ENCODE measurements around the gene HNRNPLL. TPM values are rescaled to one million over a fixed set of nuclear protein-coding genes. Genes with fewer than 3 reads are reported as not detected.

HNRNPLL gene
- total RNA-seq, 1 donor from 2014 or later = 48.0 TPM

- Histone ChIP-seq H3K27me3 (ENCODE audit: control insufficient read depth in 3 of 3, insufficient read depth in 3 of 3, low read length in 3 of 3) (no peaks in the 10 kb centered on the region), H3K9ac (ENCODE audit: low read depth in 1 of 3, low read length in 3 of 3) (peak overlapping the region; percentile 70 to 86 (median 77)), H3K27ac (ENCODE audit: low read depth, low read length) (no peak overlapping the region)
These were observed 66.8 kb downstream of the HNRNPLL start for GRCh38 chr2:38535744-38536506.

GRCh38 chr2:38535404-38535743 is 67.4 kb downstream of the HNRNPLL start:
- H3K4me1 ChIP-seq (ENCODE audit: control insufficient read depth in 3 of 3, insufficient read depth in 3 of 3, low read length in 3 of 3) = peaks cover 2 to 16% (median 8%) of the 10 kb centered on the region in 3 donors
- H3K36me3 ChIP-seq (ENCODE audit: control insufficient read depth in 3 of 3, insufficient read depth in 3 of 3, low read length in 3 of 3) = no peaks in the 10 kb centered on the region
- peak overlapping the region in 1 of 3 donors; percentile 72 for H3K4me3 ChIP-seq (ENCODE audit: low read length in 3 of 3)
- H3K27ac ChIP-seq (ENCODE audit: low read depth, low read length) = no peak overlapping the region
- no peaks in the 10 kb centered on the region for H3K27me3 ChIP-seq (ENCODE audit: control insufficient read depth in 3 of 3, insufficient read depth in 3 of 3, low read length in 3 of 3)
- H3K9me3 ChIP-seq (ENCODE audit: control insufficient read depth in 3 of 3, low read length in 3 of 3) = no peaks in the 10 kb centered on the region
- peak overlapping the region in 1 of 3 donors; percentile 86 for H3K9ac ChIP-seq (ENCODE audit: low read depth in 1 of 3, low read length in 3 of 3)

More at GRCh38 chr2:38535744-38536506, 66.8 kb downstream of the HNRNPLL start:
- H3K4me1 ChIP-seq (ENCODE audit: control insufficient read depth in 3 of 3, insufficient read depth in 3 of 3, low read length in 3 of 3) = peaks cover 2 to 16% (median 8%) of the 10 kb centered on the region in 3 donors
- no peaks in the 10 kb centered on the region for H3K36me3 ChIP-seq (ENCODE audit: control insufficient read depth in 3 of 3, insufficient read depth in 3 of 3, low read length in 3 of 3)
- H3K4me3 ChIP-seq (ENCODE audit: low read length in 3 of 3) = peak overlapping the region; percentile 72 to 79 (median 74)
- H3K9me3 ChIP-seq (ENCODE audit: control insufficient read depth in 3 of 3, low read length in 3 of 3) = no peaks in the 10 kb centered on the region

- no peak overlapping the region for H3K4me3 ChIP-seq (ENCODE audit: low read length in 3 of 3)
- H3K27ac ChIP-seq (ENCODE audit: low read depth, low read length) = no peak overlapping the region
- no peaks in the 10 kb centered on the region for H3K27me3 ChIP-seq (ENCODE audit: control insufficient read depth in 3 of 3, insufficient read depth in 3 of 3, low read length in 3 of 3)
- no peak overlapping the region for H3K9ac ChIP-seq (ENCODE audit: low read depth in 1 of 3, low read length in 3 of 3)
- no peaks in the 10 kb centered on the region for H3K36me3 ChIP-seq (ENCODE audit: control insufficient read depth in 3 of 3, insufficient read depth in 3 of 3, low read length in 3 of 3)
- peaks cover 2 to 16% (median 8%) of the 10 kb centered on the region in 3 donors for H3K4me1 ChIP-seq (ENCODE audit: control insufficient read depth in 3 of 3, insufficient read depth in 3 of 3, low read length in 3 of 3)
- no peaks in the 10 kb centered on the region for H3K9me3 ChIP-seq (ENCODE audit: control insufficient read depth in 3 of 3, low read length in 3 of 3)
These were observed 67.9 kb downstream of the HNRNPLL start for GRCh38 chr2:38534746-38535403.

- Histone ChIP-seq H3K27ac (ENCODE audit: low read depth, low read length) (no peak overlapping the region), H3K9ac (ENCODE audit: low read depth in 1 of 3, low read length in 3 of 3) (no peak overlapping the region), H3K27me3 (ENCODE audit: control insufficient read depth in 3 of 3, insufficient read depth in 3 of 3, low read length in 3 of 3) (no peaks in the 10 kb centered on the region), H3K4me1 (ENCODE audit: control insufficient read depth in 3 of 3, insufficient read depth in 3 of 3, low read length in 3 of 3) (peaks cover 2 to 16% (median 8%) of the 10 kb centered on the region in 3 donors), H3K4me3 (ENCODE audit: low read length in 3 of 3) (no peak overlapping the region), H3K36me3 (ENCODE audit: control insufficient read depth in 3 of 3, insufficient read depth in 3 of 3, low read length in 3 of 3) (no peaks in the 10 kb centered on the region), H3K9me3 (ENCODE audit: control insufficient read depth in 3 of 3, low read length in 3 of 3) (no peaks in the 10 kb centered on the region)
These were observed 68.8 kb downstream of the HNRNPLL start for GRCh38 chr2:38533757-38534545.

- Histone ChIP-seq H3K27ac (ENCODE audit: low read depth, low read length) (no peak overlapping the region), H3K9me3 (ENCODE audit: control insufficient read depth in 3 of 3, low read length in 3 of 3) (no peaks in the 10 kb centered on the region), H3K36me3 (ENCODE audit: control insufficient read depth in 3 of 3, insufficient read depth in 3 of 3, low read length in 3 of 3) (no peaks in the 10 kb centered on the region), H3K27me3 (ENCODE audit: control insufficient read depth in 3 of 3, insufficient read depth in 3 of 3, low read length in 3 of 3) (no peaks in the 10 kb centered on the region), H3K4me3 (ENCODE audit: low read length in 3 of 3) (no peak overlapping the region), H3K4me1 (ENCODE audit: control insufficient read depth in 3 of 3, insufficient read depth in 3 of 3, low read length in 3 of 3) (peaks cover 2 to 16% (median 8%) of the 10 kb centered on the region in 3 donors), H3K9ac (ENCODE audit: low read depth in 1 of 3, low read length in 3 of 3) (no peak overlapping the region)
These were observed 69.5 kb downstream of the HNRNPLL start for GRCh38 chr2:38533180-38533579.

GRCh38 chr2:38532366-38532765 is 70.4 kb downstream of the HNRNPLL start:
- Histone ChIP-seq H3K27ac (ENCODE audit: low read depth, low read length) (no peak overlapping the region), H3K27me3 (ENCODE audit: control insufficient read depth in 3 of 3, insufficient read depth in 3 of 3, low read length in 3 of 3) (no peaks in the 10 kb centered on the region), H3K9ac (ENCODE audit: low read depth in 1 of 3, low read length in 3 of 3) (no peak overlapping the region), H3K9me3 (ENCODE audit: control insufficient read depth in 3 of 3, low read length in 3 of 3) (no peaks in the 10 kb centered on the region), H3K4me1 (ENCODE audit: control insufficient read depth in 3 of 3, insufficient read depth in 3 of 3, low read length in 3 of 3) (peaks cover 2 to 16% (median 8%) of the 10 kb centered on the region in 3 donors), H3K4me3 (ENCODE audit: low read length in 3 of 3) (no peak overlapping the region), H3K36me3 (ENCODE audit: control insufficient read depth in 3 of 3, insufficient read depth in 3 of 3, low read length in 3 of 3) (no peaks in the 10 kb centered on the region)

- Histone ChIP-seq H3K27me3 (ENCODE audit: control insufficient read depth in 3 of 3, insufficient read depth in 3 of 3, low read length in 3 of 3) (no peaks in the 10 kb centered on the region), H3K9me3 (ENCODE audit: control insufficient read depth in 3 of 3, low read length in 3 of 3) (no peaks in the 10 kb centered on the region), H3K4me1 (ENCODE audit: control insufficient read depth in 3 of 3, insufficient read depth in 3 of 3, low read length in 3 of 3) (peaks cover 6 to 12% (median 9%) of the 10 kb centered on the region in 3 donors)
These were observed 73.5 kb downstream of the HNRNPLL start for GRCh38 chr2:38529208-38529607.

GRCh38 chr2:38528534-38528933 is 74.2 kb downstream of the HNRNPLL start:
- Histone ChIP-seq H3K36me3 (ENCODE audit: control insufficient read depth in 3 of 3, insufficient read depth in 3 of 3, low read length in 3 of 3) (no peaks in the 10 kb centered on the region), H3K9ac (ENCODE audit: low read depth in 1 of 3, low read length in 3 of 3) (no peak overlapping the region), H3K4me1 (ENCODE audit: control insufficient read depth in 3 of 3, insufficient read depth in 3 of 3, low read length in 3 of 3) (peaks cover 11 to 17% (median 12%) of the 10 kb centered on the region in 3 donors), H3K4me3 (ENCODE audit: low read length in 3 of 3) (peak overlapping the region; percentile 62 to 75 (median 75)), H3K9me3 (ENCODE audit: control insufficient read depth in 3 of 3, low read length in 3 of 3) (no peaks in the 10 kb centered on the region), H3K27ac (ENCODE audit: low read depth, low read length) (peak overlapping the region; percentile 62), H3K27me3 (ENCODE audit: control insufficient read depth in 3 of 3, insufficient read depth in 3 of 3, low read length in 3 of 3) (no peaks in the 10 kb centered on the region)

More at GRCh38 chr2:38529208-38529607, 73.5 kb downstream of the HNRNPLL start:
- Histone ChIP-seq H3K9ac (ENCODE audit: low read depth in 1 of 3, low read length in 3 of 3) (no peak overlapping the region), H3K36me3 (ENCODE audit: control insufficient read depth in 3 of 3, insufficient read depth in 3 of 3, low read length in 3 of 3) (no peaks in the 10 kb centered on the region), H3K4me3 (ENCODE audit: low read length in 3 of 3) (no peak overlapping the region), H3K27ac (ENCODE audit: low read depth, low read length) (no peak overlapping the region)

- Histone ChIP-seq H3K4me1 (ENCODE audit: control insufficient read depth in 3 of 3, insufficient read depth in 3 of 3, low read length in 3 of 3) (peaks cover 13 to 19% (median 17%) of the 10 kb centered on the region in 3 donors), H3K27ac (ENCODE audit: low read depth, low read length) (peak overlapping the region; percentile 62), H3K9ac (ENCODE audit: low read depth in 1 of 3, low read length in 3 of 3) (peak overlapping the region; percentile 70 to 80 (median 78)), H3K36me3 (ENCODE audit: control insufficient read depth in 3 of 3, insufficient read depth in 3 of 3, low read length in 3 of 3) (no peaks in the 10 kb centered on the region), H3K9me3 (ENCODE audit: control insufficient read depth in 3 of 3, low read length in 3 of 3) (no peaks in the 10 kb centered on the region), H3K4me3 (ENCODE audit: low read length in 3 of 3) (peak overlapping the region; percentile 62 to 75 (median 75)), H3K27me3 (ENCODE audit: control insufficient read depth in 3 of 3, insufficient read depth in 3 of 3, low read length in 3 of 3) (no peaks in the 10 kb centered on the region)
These were observed 74.7 kb downstream of the HNRNPLL start for GRCh38 chr2:38528008-38528442.

Data from skeletal muscle tissue (tissue), 4 donors.